ENCODE results near the gene CATSPER3.

DNA sequence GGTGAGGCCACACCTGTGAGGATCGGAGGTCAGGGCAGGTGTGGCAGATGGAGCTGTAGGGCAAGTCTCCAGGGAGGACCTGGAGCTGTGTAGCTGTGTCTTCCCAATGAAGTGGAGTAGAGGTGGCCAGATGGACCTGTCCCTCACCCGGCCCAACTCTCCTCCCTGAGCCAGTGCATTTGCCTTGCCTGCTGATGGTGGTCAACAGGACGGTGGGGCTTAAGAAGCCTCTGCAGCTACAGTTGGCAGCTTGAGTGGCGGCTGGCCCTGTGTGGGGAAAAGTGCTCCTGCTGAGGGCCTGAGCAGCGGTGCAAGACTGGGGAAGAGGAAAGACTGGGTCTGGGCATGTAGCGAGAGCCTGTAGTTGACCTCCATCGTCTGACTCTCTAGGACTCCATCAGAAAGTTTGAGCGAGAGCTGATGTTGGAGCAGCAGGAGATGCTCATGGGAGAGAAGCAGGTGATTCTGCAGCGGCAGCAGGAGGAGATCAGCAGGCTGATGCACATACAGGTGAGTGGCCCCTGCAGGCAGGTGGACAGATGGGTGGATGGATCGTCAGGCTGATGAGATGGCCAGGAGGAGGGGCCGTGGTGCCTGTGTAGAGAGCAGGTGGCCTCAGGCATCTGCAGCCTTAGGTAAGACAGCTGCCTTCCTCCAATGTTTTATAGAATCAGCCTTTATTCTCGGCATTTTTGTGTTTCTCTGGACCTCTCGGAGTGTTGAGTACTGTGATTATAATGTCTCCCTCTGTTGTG lies 41.5 kb downstream of the CATSPER3 start:
- TF ChIP-seq GABPA (IDR thresholded peaks at IDR 0.05; ENCODE audit: low read depth) = no peak
- TF ChIP-seq POLR2AphosphoS5 (IDR thresholded peaks at IDR 0.05; ENCODE audit: low read depth) = no peak
